Stomach (tissue), 9 donors: ENCODE measurements around the gene MRPL24. TPM values are rescaled to one million over a fixed set of nuclear protein-coding genes. Genes with fewer than 3 reads are reported as not detected.

Source experiments
- DNase-seq, 2 donors: peaks; one replicate each; pipeline versions ENCODE4 v3.0.0 to v3.0.0-alpha.2; 2013 to 2019
- H3K27ac ChIP-seq, 5 donors: fragments of 200-600 bp in 4 of 5; sonication (generic) in 4 of 5; one replicate each; pipeline ENCODE4 v1.5.1; 2013 to 2019; ENCODE audit warnings: mild to moderate bottlenecking in 1 of 5, moderate library complexity in 1 of 5
- H3K27me3 ChIP-seq, 3 donors: fragments of 200-600 bp; sonication (generic); one replicate each; pipeline ENCODE4 v1.5.1; 2017 to 2019; ENCODE audit warnings: mixed run types in 1 of 3
- H3K36me3 ChIP-seq, 4 donors: fragments of 200-600 bp; sonication (generic); 1 replicate in 3 of 4; 2 replicates in 1 of 4; pipeline ENCODE4 v1.5.1; 2016 to 2019
- H3K4me1 ChIP-seq, 4 donors: fragments of 200-600 bp; sonication (generic); one replicate each; pipeline ENCODE4 v1.5.1; 2016 to 2019
- H3K4me3 ChIP-seq, 4 donors: fragments of 200-600 bp; sonication (generic) in 3 of 4; one replicate each; pipeline ENCODE4 v1.5.1; 2016 to 2019; ENCODE audit warnings: mild to moderate bottlenecking in 1 of 4
- H3K9me3 ChIP-seq, 4 donors: fragments of 200-600 bp; sonication (generic); one replicate each; pipeline ENCODE4 v1.5.1; 2016 to 2019
- EP300 ChIP-seq: sonication (generic); formaldehyde crosslinking; IDR thresholded peaks from one replicate; pipeline ENCODE4 v1.6.1; 2017; ENCODE audit warnings: antibody characterized with exemption
- POLR2A ChIP-seq, 4 donors: fragments of 450-650 bp; IDR thresholded peaks; one replicate each; pipeline ENCODE4 v1.6.1; 2016; ENCODE audit warnings: antibody characterized with exemption in 4 of 4, control low read depth in 2 of 4, mild to moderate bottlenecking in 1 of 4, moderate library complexity in 1 of 4
- POLR2AphosphoS5 ChIP-seq, 3 donors: sonication (generic); formaldehyde crosslinking; IDR thresholded peaks; one replicate each; pipeline ENCODE4 v1.6.1; 2016; ENCODE audit warnings: antibody characterized with exemption in 3 of 3
- WGBS, 5 donors: extraction: QIAGEN DNeasy Blood & Tissue Kit in 3 of 5; methylation state at CpG; one replicate each; pipeline versions ENCODE4 v1.1.5 to v1.1.7; 2013 to 2018; 5-methylcytosine and 5-hydroxymethylcytosine counted together
- intact Hi-C: fragments of 100-400 bp; cut with DNase I; formaldehyde crosslinking; loops from one replicate; pipeline ENCODE4 v1.15.1; 2023; ENCODE audit warnings: low total_unique reads
- polyA plus RNA-seq, 3 donors: library from polyadenylated mRNA; stranded (reverse); fragments of 200-250 nt; gene quantifications; one replicate each; pipeline ENCODE4 v1.2.3, GENCODE V29; 2013
- total RNA-seq, 5 donors: library from RNA; depleted of rRNA; stranded (reverse); fragments of >200 nt; gene quantifications; one replicate each; pipeline versions ENCODE4 v1.1.0 to v1.2.3, GENCODE V29; 2014 to 2016
- TF ChIP-seq, protein P1 (sequence below), 7 experiments: fragments of 450-650 bp in 4 of 7; fragments of 200-600 bp in 3 of 7; sonication (generic) in 3 of 7; IDR thresholded peaks; one replicate each; pipeline ENCODE4 v1.5.1; 2016 to 2019; ENCODE audit warnings: antibody characterized with exemption in 7 of 7, control low read depth in 2 of 7, mild to moderate bottlenecking in 1 of 7
- donor health status: healthy with polysubstance abuse.
- donor health status: Bipolar disorder and iron deficiency.
- donor health status: healthy.

Gene MRPL24
- total and polyA plus RNA-seq, 8 donors = 15.6 to 113 (median 48.8) TPM

DNA sequence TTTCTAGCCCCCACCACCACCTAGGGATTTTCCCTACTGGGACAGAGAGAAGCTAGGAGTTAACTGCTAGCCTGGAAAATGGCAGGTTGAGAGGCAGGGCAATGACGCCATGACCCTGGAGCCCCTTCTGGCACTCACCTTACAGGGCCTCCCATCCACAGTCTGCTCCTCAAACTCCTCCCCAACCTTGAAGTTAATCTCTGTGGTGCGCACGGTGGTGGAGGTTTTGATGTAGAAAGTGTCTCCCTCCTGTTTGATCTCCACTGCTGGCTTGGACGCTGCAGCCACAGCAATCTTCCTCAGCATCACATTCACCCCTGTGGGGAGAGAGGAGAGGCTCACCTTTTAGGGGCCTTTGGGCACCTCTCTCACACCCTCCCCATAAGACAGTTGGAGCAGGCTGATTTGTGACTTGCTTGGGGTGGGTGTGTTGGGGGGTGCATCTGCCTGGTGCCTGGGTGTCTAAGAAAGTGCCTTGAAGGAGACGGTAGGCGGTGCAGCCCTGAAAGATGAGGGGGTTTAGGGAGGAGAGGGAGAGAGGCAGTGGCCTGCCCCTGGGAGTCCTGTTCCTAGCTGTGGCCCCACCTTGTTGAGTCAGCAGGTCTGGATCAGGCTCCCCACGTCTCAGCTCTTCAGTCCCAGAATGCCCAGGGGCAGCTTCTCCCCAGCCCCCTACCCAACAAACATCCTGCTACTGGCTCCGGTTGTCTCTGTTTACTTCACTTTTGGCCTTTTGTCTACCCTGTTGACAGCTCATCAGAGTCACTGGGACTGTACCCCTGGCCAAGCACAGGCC, 40.0 kb downstream of the MRPL24 start:
- peaks cover 0 to 80% (median 23%) of the 10 kb centered on the region in 3 donors for H3K27me3 ChIP-seq
- H3K4me1 ChIP-seq = peaks cover 18 to 30% (median 23%) of the 10 kb centered on the region in 4 donors
- intact Hi-C loops = no loop called here
- H3K9me3 ChIP-seq = no peaks in the 10 kb centered on the region
- no peak overlapping the region for H3K27ac ChIP-seq
- H3K36me3 ChIP-seq = no peaks in the 10 kb centered on the region
- DNase-seq = no peak
- WGBS, 5 donors = 75 to 83% (median 79%) methylated on average over 8 of the region's 8 CpGs
- no peak overlapping the region for H3K4me3 ChIP-seq
- TF ChIP-seq POLR2A (IDR thresholded peaks at IDR 0.05) (no peak), POLR2AphosphoS5 (IDR thresholded peaks at IDR 0.05) (no peak), EP300 (no peak)
- TF ChIP-seq, protein P1, sequence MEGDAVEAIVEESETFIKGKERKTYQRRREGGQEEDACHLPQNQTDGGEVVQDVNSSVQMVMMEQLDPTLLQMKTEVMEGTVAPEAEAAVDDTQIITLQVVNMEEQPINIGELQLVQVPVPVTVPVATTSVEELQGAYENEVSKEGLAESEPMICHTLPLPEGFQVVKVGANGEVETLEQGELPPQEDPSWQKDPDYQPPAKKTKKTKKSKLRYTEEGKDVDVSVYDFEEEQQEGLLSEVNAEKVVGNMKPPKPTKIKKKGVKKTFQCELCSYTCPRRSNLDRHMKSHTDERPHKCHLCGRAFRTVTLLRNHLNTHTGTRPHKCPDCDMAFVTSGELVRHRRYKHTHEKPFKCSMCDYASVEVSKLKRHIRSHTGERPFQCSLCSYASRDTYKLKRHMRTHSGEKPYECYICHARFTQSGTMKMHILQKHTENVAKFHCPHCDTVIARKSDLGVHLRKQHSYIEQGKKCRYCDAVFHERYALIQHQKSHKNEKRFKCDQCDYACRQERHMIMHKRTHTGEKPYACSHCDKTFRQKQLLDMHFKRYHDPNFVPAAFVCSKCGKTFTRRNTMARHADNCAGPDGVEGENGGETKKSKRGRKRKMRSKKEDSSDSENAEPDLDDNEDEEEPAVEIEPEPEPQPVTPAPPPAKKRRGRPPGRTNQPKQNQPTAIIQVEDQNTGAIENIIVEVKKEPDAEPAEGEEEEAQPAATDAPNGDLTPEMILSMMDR (IDR thresholded peaks at IDR 0.05) = no peak

DNA sequence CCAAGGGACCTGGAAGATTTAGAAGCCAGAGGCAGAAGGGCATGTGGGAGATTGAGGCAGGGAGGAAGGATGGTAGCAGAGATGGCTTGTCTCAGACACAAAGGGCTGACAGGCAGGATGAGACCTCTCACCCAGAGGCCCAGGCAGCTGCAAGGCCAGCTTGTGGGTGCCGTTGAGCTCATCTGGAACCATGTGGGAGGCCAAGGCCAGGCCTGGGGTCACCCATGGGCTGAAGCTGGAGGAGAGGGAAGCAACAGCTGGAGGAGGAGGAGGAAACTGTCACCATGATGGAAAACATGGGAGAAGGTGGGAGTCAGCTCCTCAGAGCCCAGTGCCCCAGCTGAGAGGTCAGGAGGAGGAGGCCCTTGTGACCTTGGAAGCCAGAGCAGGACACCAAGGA, 41.9 kb downstream of the MRPL24 start:
- intact Hi-C loops = no loop called here
- H3K4me3 ChIP-seq = no peak overlapping the region
- no peaks in the 10 kb centered on the region for H3K36me3 ChIP-seq
- DNase-seq = no peak
- TF ChIP-seq EP300 (no peak), POLR2AphosphoS5 (IDR thresholded peaks at IDR 0.05) (no peak), POLR2A (IDR thresholded peaks at IDR 0.05) (no peak)
- TF ChIP-seq, protein P1 (IDR thresholded peaks at IDR 0.05) = no peak
- H3K9me3 ChIP-seq = no peaks in the 10 kb centered on the region
- H3K27ac ChIP-seq = no peak overlapping the region
- 47 to 75% (median 67%) methylated on average over 1 of the region's 1 CpG for WGBS, 5 donors
- peaks cover 0 to 16% (median 12%) of the 10 kb centered on the region in 4 donors for H3K4me1 ChIP-seq
- H3K27me3 ChIP-seq = peaks cover 0 to 67% (median 12%) of the 10 kb centered on the region in 3 donors

DNA sequence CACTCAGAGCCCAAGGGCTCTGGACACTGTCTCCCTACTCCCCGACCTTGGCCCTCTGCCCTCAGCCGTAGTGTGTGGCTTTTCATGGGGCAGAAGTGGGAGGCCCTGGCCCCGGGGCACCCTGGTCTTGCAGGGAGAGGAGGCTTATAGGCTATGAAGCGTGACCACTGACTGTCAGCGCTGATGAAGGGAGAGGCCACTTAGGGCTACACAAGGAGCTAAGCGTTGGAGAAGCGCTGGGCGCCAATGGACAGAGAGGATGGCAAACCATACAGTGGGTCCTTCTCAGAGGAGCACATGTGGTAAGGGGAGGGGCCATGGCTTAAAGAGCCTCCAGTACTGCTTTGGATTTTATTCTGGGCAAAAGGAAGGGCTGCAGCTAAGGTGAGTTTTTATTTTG, 43.4 kb downstream of the MRPL24 start:
- Histone ChIP-seq H3K36me3 (no peaks in the 10 kb centered on the region), H3K27ac (no peak overlapping the region), H3K27me3 (peaks cover 0 to 67% (median 8%) of the 10 kb centered on the region in 3 donors), H3K4me1 (peaks cover 3 to 22% (median 17%) of the 10 kb centered on the region in 4 donors), H3K4me3 (no peak overlapping the region), H3K9me3 (no peaks in the 10 kb centered on the region)
- TF ChIP-seq EP300 = no peak
- TF ChIP-seq, protein P1 (IDR thresholded peaks at IDR 0.05) = no peak
- no peak for TF ChIP-seq POLR2A (IDR thresholded peaks at IDR 0.05)
- no peak for TF ChIP-seq POLR2AphosphoS5 (IDR thresholded peaks at IDR 0.05)
- intact Hi-C loops = no loop called here
- 78 to 88% (median 84%) methylated on average over 8 of the region's 8 CpGs for WGBS, 5 donors
- no peak for DNase-seq

DNA sequence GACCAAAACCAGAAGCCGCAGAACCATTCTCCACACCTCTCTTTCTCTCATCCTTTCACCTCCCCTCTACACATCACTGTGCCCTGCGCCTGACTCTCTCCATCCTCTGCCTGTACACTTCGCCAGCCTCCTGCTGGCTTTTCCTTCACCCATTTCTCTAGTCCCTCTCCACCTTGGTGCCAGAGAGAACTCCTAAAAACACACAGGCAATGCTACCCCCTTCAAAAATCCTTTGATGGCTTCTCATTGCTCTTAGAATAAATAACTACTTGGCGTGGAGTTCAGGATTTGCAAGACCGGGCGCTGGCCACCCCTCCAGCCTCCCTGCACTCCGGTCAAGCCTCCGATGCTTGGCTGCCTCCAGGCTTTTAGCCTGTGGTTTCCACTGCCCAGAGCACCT, 44.1 kb downstream of the MRPL24 start:
- Histone ChIP-seq H3K27ac (no peak overlapping the region), H3K27me3 (peaks cover 0 to 68% (median 15%) of the 10 kb centered on the region in 3 donors)

More for the DNA sequence above, 44.1 kb downstream of the MRPL24 start:
- Histone ChIP-seq H3K4me1 (peaks cover 3 to 30% (median 24%) of the 10 kb centered on the region in 4 donors), H3K9me3 (no peaks in the 10 kb centered on the region), H3K36me3 (no peaks in the 10 kb centered on the region), H3K4me3 (no peak overlapping the region)
- WGBS, 5 donors = 83 to 97% (median 92%) methylated on average over 8 of the region's 8 CpGs
- TF ChIP-seq EP300 (no peak), POLR2A (IDR thresholded peaks at IDR 0.05) (no peak), POLR2AphosphoS5 (IDR thresholded peaks at IDR 0.05) (no peak)
- TF ChIP-seq, protein P1 (IDR thresholded peaks at IDR 0.05) = no peak
- intact Hi-C loops = no loop called here
- no peak for DNase-seq
